Prostate gland (tissue), 2 donors: ENCODE results near the gene NPIPB4.
"Not testable (repeated sequence)": the region's sequence is repeated elsewhere in the genome, so short reads cannot be mapped to it uniquely, and the experiment has no call there.

Experiments used
- CTCF ChIP-seq, 4 experiments: fragments of 200-600 bp in 2 of 4; fragments of 450-650 bp in 2 of 4; sonication (generic) in 2 of 4; IDR thresholded peaks; 1 replicate in 3 of 4; 2 replicates in 1 of 4; pipeline ENCODE4 v1.5.1; 2016 to 2019; ENCODE audit warnings: antibody characterized with exemption in 4 of 4, mild to moderate bottlenecking in 2 of 4, moderate library complexity in 2 of 4
- POLR2AphosphoS5 ChIP-seq: sonication (generic); formaldehyde crosslinking; IDR thresholded peaks from one replicate; pipeline ENCODE4 v1.6.1; 2017; ENCODE audit warnings: antibody characterized with exemption

- not testable (repeated sequence) for TF ChIP-seq POLR2AphosphoS5; CTCF (IDR thresholded peaks at IDR 0.05)
Measured at GRCh38 chr16:21825526-21825925, 32.0 kb downstream of the NPIPB4 start.
